Stimulated activated CD4-positive, alpha-beta T cell treated with anti-CD3 and anti-CD28 coated beads, TNF-alpha, amount 100 ng/mL, for 48 hours (primary cell): ENCODE measurements around the gene ATP2A3.

ENCODE experiments used
- DNase-seq, 3 donors: peaks; one replicate each; pipeline ENCODE4 v3.0.0-alpha.2; 2020; ENCODE audit warnings: low read depth in 3 of 3

The ATP2A3 gene

GRCh38 chr17:3928406-3928805, 35.8 kb downstream of the ATP2A3 start:
- DNase-seq = no peak

- no peak for DNase-seq
Observed at GRCh38 chr17:3927628-3928340, 36.5 kb downstream of the ATP2A3 start.

GRCh38 chr17:3926860-3927627, 37.2 kb downstream of the ATP2A3 start:
- DNase-seq = no peak

- no peak for DNase-seq
Observed at GRCh38 chr17:3925684-3926485, 38.4 kb downstream of the ATP2A3 start.

GRCh38 chr17:3924512-3925350, 39.5 kb downstream of the ATP2A3 start:
- DNase-seq = no peak

- no peak for DNase-seq
Observed at GRCh38 chr17:3923466-3924190, 40.6 kb downstream of the ATP2A3 start.

GRCh38 chr17:3922765-3923164, 41.5 kb downstream of the ATP2A3 start:
- DNase-seq = no peak

- no peak for DNase-seq
Observed at GRCh38 chr17:3921502-3922319, 42.5 kb downstream of the ATP2A3 start.

- no peak for DNase-seq
Observed at GRCh38 chr17:3921006-3921405, 43.2 kb downstream of the ATP2A3 start.

- no peak for DNase-seq
Observed at GRCh38 chr17:3919123-3919624, 45.1 kb downstream of the ATP2A3 start.

- no peak for DNase-seq
Observed at GRCh38 chr17:3918372-3919122, 45.7 kb downstream of the ATP2A3 start.

- no peak for DNase-seq
Observed at GRCh38 chr17:3917391-3917931, 46.8 kb downstream of the ATP2A3 start.

GRCh38 chr17:3916825-3917224, 47.4 kb downstream of the ATP2A3 start:
- no peak for DNase-seq

- peak in 1 of 3 donors; percentile 21 for DNase-seq
Observed at GRCh38 chr17:3915995-3916696, 48.1 kb downstream of the ATP2A3 start, which contains the start of gene P2RX1. Gene P2RX1, minus strand, starts transcription at chr17:3916465. Its CDS starts 240 bp downstream, at chr17:3916225.

- DNase-seq = peak in 1 of 3 donors; percentile 8
Observed at GRCh38 chr17:3915581-3915994, 48.6 kb downstream of the ATP2A3 start.

- no peak for DNase-seq
Observed at GRCh38 chr17:3914312-3914670, 49.9 kb downstream of the ATP2A3 start.

GRCh38 chr17:3913531-3914311, 50.5 kb downstream of the ATP2A3 start:
- DNase-seq = peak; percentile 67 to 77 (median 77)
